Measurements from ENCODE around the gene TPP1.

GRCh38 chr11:6615882-6616585 lies 3.2 kb downstream of the TPP1 start:
- TF ChIP-seq CTCF (IDR thresholded peaks at IDR 0.05; ENCODE audit: poor library complexity): no peak
- TF ChIP-seq EZH2 (IDR thresholded peaks at IDR 0.05; ENCODE audit: borderline replicate concordance): no peak
- no peak for TF ChIP-seq EZH2phosphoT487 (IDR thresholded peaks at IDR 0.05; ENCODE audit: low read depth, severe bottlenecking, unreplicated experiment)
